ENCODE measurements around the gene PRR15.
"Not testable (repeated sequence)": the region's sequence is repeated elsewhere in the genome, so short reads cannot be mapped to it uniquely, and the experiment has no call there.

The PRR15 gene, protein sequence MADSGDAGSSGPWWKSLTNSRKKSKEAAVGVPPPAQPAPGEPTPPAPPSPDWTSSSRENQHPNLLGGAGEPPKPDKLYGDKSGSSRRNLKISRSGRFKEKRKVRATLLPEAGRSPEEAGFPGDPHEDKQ

DNA sequence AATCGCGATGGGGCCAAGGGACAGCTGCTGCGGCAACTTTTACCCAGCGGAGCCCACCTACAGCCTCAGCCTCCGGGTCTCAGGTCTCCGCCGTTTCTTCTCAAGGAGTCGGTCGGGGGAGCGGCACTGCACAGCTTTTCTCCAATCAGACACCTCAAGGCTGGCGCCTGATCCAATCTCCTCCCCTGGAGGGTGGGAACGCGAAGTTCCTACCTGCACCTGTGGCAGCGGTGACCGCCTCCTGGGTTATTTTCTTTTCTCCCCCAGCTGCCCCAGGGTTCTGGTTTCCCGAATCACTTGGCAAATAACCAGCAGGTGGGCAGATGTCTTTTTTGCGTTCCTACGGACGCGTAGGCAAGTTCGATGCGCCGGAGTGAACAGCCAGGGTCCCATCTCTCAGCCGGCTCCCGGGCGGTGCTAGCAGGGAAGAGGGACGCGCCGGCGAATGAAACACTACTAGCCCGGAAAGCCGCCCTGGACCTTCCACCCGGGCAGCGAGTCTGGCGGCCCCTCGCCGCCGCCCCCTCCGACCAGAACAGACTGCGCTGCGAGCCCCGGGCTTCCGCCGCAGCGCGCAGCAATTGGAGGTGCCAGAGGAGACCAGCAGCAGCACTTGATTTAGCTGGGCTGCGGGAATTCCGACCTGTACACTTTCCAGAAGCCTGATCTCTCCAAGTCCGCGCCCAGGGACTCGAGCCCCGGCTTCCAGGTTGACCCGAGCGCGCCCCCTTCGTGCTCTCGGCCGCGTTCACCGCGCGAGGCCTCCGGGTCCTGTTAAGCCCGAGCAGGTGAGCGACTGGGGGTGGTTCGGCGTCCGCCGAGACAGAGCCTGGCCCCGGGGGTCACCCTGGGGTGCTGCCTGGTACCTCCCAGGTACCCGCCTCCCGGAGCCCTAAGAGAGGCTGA is at the start of gene PRR15:
PRR15 (plus strand) TSS at position 246 of the 906 bp plus-strand sequence. CDS start 2,495 bp downstream, outside the sequence.
- DNase-seq (ENCODE audit: low read depth), result no peak

DNA sequence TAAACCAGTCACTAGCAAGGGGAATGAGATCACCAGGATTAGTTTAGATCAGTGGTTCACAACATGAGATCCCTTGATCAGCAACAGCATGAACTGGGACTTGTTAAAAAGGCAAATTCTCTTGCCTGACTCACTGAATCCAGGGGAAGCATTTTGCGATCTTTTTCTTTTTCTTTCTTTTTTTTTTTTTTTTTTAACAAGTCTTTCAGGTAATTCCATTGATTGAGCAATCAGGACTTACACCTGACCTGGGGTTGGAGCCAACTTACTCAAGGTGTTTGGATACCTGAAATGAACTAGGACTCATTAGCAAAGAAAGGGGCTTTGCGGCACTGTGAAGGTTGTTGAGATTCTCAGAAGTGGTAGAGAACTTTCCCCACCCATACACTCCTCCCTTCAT is 47.1 kb upstream of the PRR15 start:
- DNase-seq (ENCODE audit: low read depth), result no peak

DNA sequence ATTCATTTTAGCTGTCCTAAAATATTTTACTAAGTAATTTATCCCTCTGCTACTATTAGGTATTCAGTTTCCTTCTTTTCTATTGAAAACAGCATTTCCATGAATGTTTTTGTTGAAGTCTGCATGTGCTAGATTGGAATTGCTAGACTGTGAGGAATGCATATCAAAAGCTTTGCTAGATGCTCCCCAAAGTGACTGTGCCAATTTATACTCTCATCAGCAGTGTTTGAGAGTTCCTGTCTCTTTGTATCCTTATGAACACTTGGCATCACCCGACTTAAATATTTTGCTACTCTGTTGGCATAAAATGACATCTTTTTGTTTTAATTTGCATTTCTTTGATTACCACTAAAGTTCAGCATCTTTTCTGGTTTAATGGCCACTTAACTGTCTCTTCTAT is 45.0 kb upstream of the PRR15 start:
- DNase-seq (ENCODE audit: low read depth), result no peak

DNA sequence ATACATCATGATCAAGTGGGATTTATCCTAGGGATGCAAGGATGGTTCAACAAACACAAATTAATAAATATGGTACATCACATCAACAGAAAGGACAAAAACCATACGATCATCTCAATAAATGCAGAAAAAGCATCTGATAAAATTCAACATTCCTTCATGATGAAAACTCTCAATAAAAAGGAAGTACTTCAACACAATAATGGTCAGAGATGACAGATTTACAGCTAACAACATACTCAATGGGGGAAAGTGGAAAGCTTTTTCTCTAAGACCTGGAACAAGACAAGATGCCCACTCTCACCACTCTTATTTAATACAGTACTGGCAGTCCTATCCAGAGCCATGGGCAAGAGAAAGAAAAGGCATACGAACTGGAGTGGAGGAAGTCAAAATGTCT is 39.9 kb upstream of the PRR15 start:
- DNase-seq (ENCODE audit: low read depth), result no peak

DNA sequence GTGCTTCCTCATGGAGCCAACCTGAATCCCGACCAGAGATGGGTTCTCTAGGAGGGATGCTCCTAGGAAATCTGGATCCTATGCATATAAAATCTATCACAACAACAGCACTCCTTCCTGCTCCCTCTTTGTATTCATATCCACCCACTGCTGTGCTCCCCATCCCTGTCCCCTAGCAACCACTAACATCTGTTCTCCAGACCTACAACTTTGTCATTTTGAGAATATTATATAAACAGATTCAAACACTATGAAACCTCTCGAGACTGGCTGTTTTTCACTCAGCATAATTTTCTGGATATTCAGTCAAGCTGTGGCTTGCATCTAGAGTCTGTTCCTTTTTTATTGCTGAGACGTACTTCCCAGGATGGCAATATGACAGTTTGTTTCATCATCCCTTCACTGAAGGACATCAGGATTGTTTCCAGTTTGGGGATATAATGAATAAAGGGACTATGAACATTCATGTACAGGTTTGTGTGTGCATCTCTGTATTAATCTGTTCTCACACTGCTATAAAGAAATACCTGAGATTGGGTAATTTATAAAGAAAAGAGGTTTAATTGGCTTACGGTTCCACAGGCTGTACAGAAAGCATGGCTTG is 36.0 kb upstream of the PRR15 start:
- DNase-seq (ENCODE audit: low read depth), result no peak

DNA sequence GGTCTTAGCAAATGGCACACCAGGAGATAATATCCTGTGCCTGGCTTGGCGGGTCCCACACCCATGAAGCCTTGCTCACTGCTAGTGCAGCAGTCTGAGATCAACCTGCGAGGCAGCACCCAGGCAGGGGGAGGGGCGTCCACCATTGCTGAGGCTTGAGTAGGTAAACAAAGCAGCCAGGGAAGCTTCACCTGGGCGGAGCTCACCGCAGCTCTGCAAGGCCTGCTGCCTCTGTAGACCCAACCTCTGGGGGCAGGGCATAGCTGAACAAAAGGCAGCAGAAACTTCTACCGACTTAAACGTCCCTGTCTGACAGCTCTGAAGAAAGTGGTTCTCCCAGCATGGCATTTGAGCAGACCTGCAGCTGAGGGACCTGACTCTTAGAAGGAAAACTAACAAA is 35.1 kb upstream of the PRR15 start:
- not testable (repeated sequence) for DNase-seq (ENCODE audit: low read depth)

DNA sequence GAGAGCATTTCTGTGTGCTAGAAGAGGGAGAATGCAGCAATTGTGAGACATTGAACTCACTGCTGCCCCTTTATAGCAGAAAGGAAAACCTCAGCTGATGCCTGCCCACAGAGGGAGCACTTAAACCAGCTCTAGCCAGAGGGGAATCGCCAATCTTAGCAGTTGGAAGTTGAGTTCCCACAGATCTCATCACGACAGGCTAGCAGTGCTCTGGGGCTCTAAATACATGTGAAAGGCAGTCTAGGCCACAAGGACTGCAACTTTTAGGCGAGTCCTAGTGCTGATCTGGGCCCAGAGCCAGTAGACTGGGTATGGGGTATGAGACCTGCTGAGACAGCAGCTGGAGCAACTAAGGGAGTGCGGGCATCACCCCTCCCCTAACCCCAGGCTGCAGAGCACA is 25.2 kb upstream of the PRR15 start:
- no peak for DNase-seq (ENCODE audit: low read depth)

DNA sequence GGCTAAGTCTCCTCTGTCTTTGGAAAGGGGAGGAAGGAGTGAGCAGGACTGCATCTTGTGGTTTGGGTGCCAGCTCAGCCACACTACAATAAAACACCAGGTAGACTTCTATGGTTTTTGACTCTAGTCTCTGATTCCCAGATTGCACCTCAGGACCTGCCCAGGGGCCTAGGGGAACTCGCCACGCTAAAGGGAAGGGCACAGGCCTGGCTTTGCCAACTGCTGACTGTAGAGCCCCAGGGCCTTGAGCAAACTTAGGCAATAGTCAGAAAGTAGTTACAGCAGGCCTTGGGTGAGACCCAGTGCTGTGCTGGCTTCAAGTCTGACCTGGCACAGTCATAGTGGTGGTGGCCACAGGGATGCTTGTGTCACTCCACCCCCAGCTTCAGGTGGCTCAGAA is 24.2 kb upstream of the PRR15 start:
- no peak for DNase-seq (ENCODE audit: low read depth)

DNA sequence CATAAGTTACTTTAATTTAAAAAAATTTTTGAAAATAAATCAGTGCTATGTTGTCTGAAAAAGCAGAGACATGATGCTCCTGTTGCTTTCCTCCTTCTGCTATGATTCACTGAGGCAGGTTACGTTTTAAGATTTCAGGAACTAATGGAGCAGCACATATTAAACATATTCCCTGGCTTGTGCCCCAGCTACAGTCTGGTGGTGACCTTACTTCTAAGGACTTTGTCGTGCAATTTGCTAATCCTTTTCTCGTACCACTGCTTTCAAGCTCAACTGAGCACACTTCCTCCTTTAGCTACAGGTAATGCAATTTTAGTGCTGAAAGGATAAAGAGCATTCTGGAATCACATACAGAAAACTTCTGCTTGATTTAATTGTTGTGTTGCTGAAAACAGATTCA is 16.2 kb upstream of the PRR15 start:
- DNase-seq (ENCODE audit: low read depth), result no peak

DNA sequence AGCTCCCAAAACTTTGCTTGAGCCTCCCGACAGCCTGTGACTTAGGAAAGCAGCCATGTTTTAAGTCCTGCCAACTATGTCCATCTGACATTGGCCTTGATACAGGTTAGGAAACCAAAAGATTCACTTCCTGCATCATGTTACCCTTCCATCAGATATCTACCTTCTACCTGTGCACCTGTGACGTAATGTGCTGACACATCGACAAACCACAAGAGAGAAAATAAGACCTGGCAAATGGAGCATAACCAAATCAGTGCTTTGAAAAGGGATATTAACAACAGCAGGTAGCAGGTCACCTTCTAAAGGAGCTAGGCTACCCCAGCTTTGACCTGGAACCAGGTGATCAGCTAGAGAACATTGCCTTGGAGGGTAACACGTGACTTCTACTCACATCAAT is 14.8 kb upstream of the PRR15 start:
- no peak for DNase-seq (ENCODE audit: low read depth)

DNA sequence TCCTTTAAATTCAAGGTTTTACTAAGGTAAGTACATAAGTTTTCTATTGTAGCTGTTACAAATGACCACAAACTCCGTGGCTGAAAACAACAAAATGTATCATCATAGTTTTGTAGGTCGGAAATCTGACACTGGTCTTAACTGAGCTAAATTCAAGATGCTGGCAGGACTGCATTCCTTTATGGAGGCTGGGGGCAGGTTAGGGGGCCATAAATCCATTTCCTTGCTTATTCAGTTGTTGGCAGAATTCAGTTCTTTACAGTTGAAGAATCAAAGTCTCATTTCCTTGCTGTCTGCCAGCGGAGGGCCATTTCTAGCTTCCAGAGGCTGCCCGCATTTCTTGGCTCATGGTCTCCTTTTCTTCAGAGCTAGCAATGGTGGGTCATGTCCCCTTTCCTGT is 11.2 kb upstream of the PRR15 start:
- no peak for DNase-seq (ENCODE audit: low read depth)

DNA sequence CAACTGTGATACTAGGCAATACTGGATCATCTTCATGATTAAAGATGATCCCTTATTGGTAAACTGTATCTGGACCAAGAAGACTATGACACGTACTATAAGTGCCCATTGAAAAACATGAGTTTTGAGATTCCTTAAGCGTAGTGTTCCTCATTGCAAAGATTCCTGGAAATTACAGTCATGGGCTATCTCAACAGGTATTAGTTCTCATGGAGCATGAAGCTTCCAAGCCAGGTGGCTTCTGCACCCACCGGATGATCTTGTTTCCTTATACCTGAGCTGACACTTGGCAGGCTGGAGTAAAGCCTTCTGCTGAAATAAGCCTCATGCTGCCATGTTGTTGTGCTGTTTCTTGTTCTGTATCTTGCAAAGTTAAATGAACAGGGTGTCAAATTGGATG is 8.6 kb upstream of the PRR15 start:
- no peak for DNase-seq (ENCODE audit: low read depth)

DNA sequence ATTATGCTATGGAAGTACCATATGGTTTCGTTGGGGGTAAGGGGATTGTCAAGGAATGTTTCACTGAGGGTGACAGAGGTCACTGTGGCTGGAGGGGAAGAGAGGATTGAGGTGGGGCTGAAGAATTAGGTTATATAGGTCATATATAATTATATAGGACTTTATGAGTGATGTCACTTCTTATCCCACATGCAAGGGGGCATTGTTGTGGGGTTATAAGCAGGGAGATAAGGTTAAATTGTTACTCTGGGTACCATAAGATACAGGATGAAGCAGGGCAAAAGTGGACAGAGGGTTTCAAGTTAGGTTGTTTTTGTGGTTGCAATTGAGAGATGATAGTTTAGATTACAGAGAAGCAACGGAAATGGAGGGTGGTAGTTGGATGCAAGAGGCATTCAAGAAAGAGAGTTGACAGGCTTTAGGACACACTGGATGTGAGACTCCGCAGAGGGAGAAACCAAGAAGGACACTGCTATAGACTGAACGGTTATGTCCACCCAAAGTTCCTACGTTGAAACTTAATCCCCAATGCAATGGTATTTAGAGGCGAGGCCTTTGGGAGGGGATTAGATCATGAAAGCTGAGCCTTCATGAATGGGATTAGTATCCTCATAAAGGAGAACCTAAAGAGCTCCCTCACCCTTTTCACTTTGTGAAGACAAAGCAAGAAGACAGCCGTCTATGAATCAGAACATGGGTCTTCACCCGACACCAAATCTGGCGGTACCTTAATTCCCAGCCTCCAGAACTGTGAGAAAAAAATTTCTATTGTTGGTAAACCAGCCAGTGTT is 7.0 kb upstream of the PRR15 start:
- DNase-seq (ENCODE audit: low read depth), result no peak

DNA sequence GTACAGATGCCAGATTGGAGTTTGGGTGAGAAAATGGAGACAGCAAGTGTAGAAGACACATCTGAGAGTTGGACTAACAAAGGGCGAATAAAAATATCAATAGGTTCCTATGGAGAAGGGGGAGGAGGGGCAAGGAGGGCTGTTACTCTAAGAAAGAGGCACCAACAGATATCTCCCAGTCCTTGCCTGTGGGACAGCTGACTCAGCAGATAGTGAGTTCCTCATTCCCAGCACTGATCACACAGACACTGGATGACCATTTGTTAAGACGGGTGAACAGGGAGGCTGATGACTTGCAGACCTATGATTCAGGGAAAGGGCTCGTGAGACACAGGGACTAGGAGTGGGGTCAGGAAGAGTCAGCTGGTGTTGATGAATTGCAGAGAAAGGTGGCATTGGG is 5.7 kb upstream of the PRR15 start:
- DNase-seq (ENCODE audit: low read depth), result no peak

DNA sequence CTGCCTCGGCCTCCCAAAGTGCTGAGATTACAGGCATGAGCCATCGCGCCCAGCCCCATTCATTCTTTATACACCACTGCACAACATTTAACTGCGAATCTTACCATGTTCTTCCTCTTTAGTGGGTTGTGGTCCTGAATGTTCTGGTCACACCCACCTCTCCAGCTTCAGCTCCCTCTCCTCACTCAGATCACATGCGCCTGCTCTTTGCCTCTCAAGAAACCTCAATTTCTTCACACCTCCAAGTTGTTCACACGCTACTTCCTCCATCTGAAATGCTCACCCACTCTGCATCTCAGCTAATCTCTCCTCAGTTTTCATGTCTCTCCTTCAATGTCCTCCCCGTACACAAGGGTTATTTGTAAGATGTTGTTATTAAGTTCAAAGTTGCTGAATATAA is 2.4 kb upstream of the PRR15 start:
- DNase-seq (ENCODE audit: low read depth), result no peak

DNA sequence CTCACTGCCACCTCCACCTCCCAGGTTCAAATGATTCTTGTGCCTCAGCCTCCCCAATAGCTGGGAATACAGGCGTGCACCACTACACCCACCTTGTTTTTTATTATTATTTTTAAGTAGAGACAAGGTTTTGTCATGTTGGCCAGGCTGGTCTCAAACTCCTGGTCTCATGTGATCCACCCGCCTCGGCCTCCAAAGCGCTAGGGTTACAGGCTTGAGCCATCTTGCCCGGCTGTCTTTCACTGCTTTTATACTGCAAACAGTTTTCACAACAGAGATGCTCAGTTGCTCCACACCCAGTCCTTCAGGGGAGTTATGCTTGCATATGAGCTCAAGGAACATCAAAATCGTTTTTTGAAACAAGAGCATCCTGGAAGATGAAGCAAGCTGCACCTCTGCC is 1.3 kb upstream of the PRR15 start:
- no peak for DNase-seq (ENCODE audit: low read depth)

DNA sequence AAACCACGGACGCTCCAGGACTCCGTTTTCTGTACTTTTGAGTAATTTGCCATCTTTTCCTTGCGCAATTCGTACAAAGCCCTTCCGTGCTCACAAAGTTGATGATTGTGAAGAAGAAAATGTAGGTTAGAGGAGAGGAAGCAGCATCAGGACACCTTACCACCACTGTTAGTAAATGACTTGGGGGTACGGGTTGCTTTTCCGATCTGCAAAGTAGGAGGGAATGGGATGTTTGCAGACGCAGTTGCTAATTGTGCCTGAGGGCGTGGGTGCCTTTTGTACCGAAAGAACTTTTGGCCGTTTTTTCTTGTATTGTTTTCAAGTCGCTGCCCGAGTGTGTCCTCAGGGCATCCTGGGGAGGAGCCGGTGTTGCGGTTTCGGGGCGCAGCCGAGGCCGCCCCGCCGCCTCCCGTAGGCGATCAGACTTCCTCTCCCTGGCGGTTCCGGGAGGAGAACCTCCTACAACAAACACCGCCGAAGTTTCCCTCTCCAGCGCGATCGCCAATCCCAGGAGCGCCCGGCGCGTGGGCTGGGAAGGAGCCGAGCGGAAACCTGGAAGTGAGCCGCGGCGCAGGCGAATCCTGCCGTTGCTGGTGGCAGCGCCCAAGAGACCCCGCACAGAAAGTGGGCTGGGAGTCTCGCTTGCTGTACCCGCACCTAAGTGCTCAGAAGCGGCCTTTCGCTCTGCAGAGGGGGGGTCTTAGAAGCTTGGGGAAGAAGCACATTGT is 1.0 kb downstream of the PRR15 start:
- peak; percentile 33 for DNase-seq (ENCODE audit: low read depth)

DNA sequence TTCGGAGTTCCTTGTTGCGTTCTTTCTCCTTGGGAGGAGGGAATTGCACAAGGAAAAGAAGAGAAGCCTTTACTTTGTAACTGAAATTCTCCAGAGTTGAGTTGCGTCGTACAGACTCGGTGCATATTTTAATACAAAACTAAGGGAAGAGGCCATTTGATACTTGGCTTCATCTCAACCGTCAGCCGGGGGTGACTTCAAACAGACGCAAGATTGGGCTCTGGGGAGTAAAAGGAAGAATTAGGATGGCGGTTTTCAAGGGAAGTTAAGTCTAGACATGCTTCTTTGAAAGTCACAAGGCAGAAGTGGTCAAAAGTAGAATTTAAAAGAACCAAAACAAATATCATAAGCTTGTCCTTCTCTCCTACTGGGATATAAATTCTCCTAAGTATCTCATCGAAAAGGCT is 1.6 kb downstream of the PRR15 start:
- DNase-seq (ENCODE audit: low read depth), result no peak

DNA sequence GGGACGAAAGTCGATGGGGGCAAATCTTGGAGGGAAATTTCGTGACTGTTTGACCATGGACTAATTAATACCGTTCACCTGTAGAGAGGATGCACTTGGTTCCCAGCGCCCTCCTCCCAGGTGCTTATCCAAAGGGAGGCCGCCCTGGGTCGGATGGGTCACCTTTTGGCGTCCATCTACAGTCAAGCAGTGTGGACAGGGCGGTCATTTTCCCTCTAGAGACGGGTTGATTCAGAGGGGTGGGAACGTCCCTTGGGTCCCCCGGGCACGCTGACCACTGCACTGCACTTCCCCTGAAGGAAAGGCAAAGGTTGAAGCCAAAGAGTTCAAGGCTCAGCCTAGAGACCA is 2.0 kb downstream of the PRR15 start:
- DNase-seq (ENCODE audit: low read depth), result no peak

DNA sequence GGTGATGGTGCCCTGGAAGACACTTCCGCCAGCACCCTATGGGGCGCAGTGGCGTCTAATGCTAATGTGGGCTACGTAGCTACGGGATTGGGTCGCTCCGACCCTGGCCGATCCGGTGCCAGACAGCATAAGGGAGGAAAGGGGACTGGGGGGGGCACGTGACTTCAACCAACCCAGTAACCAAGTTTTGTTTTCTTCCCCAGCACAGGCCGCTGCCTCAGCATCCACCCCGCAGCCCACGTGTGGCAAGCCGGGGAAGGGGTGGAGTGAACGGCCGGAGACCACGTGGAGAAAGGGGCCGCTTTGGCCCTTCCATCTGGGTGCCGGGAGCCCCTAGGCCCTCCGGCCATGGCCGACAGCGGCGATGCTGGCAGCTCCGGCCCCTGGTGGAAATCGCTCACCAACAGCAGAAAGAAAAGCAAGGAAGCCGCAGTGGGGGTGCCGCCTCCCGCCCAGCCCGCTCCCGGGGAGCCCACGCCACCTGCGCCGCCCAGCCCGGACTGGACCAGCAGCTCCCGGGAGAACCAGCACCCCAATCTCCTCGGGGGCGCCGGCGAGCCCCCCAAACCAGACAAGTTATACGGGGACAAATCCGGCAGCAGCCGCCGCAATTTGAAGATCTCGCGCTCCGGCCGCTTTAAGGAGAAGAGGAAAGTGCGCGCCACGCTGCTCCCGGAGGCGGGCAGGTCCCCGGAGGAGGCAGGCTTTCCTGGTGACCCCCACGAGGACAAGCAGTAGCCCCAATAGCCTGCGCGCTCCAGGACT is 2.5 kb downstream of the PRR15 start:
- no peak for DNase-seq (ENCODE audit: low read depth)

DNA sequence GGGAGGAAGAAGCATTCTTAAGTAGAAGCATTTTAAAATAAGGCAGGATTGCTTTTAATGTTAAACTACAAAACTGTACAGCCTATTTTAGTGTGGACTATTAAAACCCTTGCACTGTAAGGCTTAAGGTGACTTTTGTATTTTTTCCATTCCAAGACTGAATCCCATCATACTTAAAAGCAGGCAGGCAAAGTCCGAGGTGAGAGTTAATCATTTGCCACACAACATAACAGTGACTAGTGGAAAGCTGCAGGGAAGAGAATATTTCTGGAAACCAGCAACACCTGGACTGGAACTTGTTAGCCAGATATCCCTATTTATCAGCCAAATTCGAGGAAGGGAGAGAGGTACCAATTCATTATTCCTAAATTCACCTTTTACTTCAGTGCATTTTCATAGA is 3.5 kb downstream of the PRR15 start:
- no peak for DNase-seq (ENCODE audit: low read depth)

Data from fibroblast of the conjunctiva (primary cell).